GM23248 (cell line): Measurements from ENCODE around the gene MPZL3. TPM values are rescaled to one million over a fixed set of nuclear protein-coding genes. Genes with fewer than 3 reads are reported as not detected.

Experiments
- DNase-seq: peaks from one replicate; pipeline ENCODE4 v3.0.0-alpha.2; 2015
- H2AFZ ChIP-seq: fragments of 200-600 bp; sonication (generic); 2 replicates; pipeline ENCODE4 v1.6.1; 2016; ENCODE audit warnings: antibody characterized with exemption
- H3F3A ChIP-seq: fragments of 200-600 bp; sonication (generic); 2 replicates; pipeline ENCODE4 v1.6.1; 2016; ENCODE audit warnings: mild to moderate bottlenecking, antibody characterized with exemption, mixed run types; ENCODE audit not compliant: insufficient read depth
- H3K27ac ChIP-seq: fragments of 200-600 bp; sonication (generic); 2 replicates; pipeline ENCODE4 v1.5.1; 2016; ENCODE audit warnings: mild to moderate bottlenecking
- H3K27me3 ChIP-seq: fragments of 200-600 bp; sonication (generic); replicated peaks from 2 replicates; pipeline ENCODE4 v1.6.1; 2016; ENCODE audit warnings: mild to moderate bottlenecking; ENCODE audit not compliant: insufficient read depth
- H3K36me3 ChIP-seq: fragments of 200-600 bp; sonication (generic); 2 replicates; pipeline ENCODE4 v1.6.1; 2016; ENCODE audit warnings: low read depth, mild to moderate bottlenecking
- H3K4me1 ChIP-seq: fragments of 200-600 bp; sonication (generic); 2 replicates; pipeline ENCODE4 v1.6.1; 2016; ENCODE audit warnings: mild to moderate bottlenecking; ENCODE audit not compliant: insufficient read depth
- H3K4me2 ChIP-seq: fragments of 200-600 bp; sonication (generic); one replicate; pipeline ENCODE4 v1.6.1; 2016; ENCODE audit warnings: mild to moderate bottlenecking; ENCODE audit not compliant: unreplicated experiment
- H3K4me3 ChIP-seq: fragments of 200-600 bp; sonication (generic); 2 replicates; pipeline ENCODE4 v1.5.1; 2016; ENCODE audit warnings: mild to moderate bottlenecking
- H3K79me2 ChIP-seq: fragments of 200-600 bp; sonication (generic); 2 replicates; pipeline ENCODE4 v1.6.1; 2016; ENCODE audit warnings: mild to moderate bottlenecking; ENCODE audit not compliant: insufficient read depth
- H3K9ac ChIP-seq: fragments of 200-600 bp; sonication (generic); 2 replicates; pipeline ENCODE4 v1.6.1; 2016; ENCODE audit warnings: mild to moderate bottlenecking
- H3K9me2 ChIP-seq: fragments of 200-600 bp; sonication (generic); 2 replicates; pipeline ENCODE4 v1.6.1; 2016; ENCODE audit warnings: mixed run types, mild to moderate bottlenecking, moderate library complexity; ENCODE audit not compliant: insufficient read depth
- H3K9me3 ChIP-seq: fragments of 200-600 bp; sonication (generic); one replicate; pipeline ENCODE4 v1.6.1; 2017; ENCODE audit warnings: low read depth
- H4K20me1 ChIP-seq: fragments of 200-600 bp; sonication (generic); 2 replicates; pipeline ENCODE4 v1.6.0; 2016; ENCODE audit not compliant: insufficient read depth
- EZH2 ChIP-seq: fragments of 200-600 bp; sonication (generic); IDR thresholded peaks from 2 replicates; pipeline ENCODE4 v1.6.1; 2018; ENCODE audit warnings: antibody characterized with exemption, mild to moderate bottlenecking; ENCODE audit not compliant: insufficient read depth, poor library complexity, severe bottlenecking
- EZH2phosphoT487 ChIP-seq: fragments of 200-600 bp; sonication (generic); IDR thresholded peaks from 2 replicates; pipeline ENCODE4 v1.6.1; 2018; ENCODE audit warnings: antibody characterized with exemption, moderate library complexity, mild to moderate bottlenecking, low read depth; ENCODE audit not compliant: insufficient read depth
- WGBS, 2 experiments: methylation state at CpG; one replicate each; pipeline ENCODE4 v1.1.6; 2015 to 2017; ENCODE audit warnings: low lambda C conversion rate in 2 of 2, low coverage in 1 of 2; ENCODE audit errors: missing lambda C conversion rate in 2 of 2; 5-methylcytosine and 5-hydroxymethylcytosine counted together
- in situ Hi-C: fragments of 300-500 bp; cut with MboI; formaldehyde crosslinking; loops from 2 replicates; pipeline ENCODE4 v1.15.0; 2020
- polyA plus RNA-seq: library from polyadenylated mRNA; unstranded; fragments of >200 nt; fragmentation: Nextera tagmentation; extraction: Ambion mirVana; gene quantifications from 2 replicates; pipeline ENCODE4 v1.2.1, GENCODE V29; 2016
- total RNA-seq: library from RNA; depleted of rRNA; stranded (reverse); fragments of >200 nt; shearing (Covaris generic); gene quantifications from 2 replicates; pipeline ENCODE4 v1.2.3, GENCODE V29; 2014

MPZL3 gene
- total and polyA plus RNA-seq, 2 experiments from 2014 or later, result 0.78 to 1.3 TPM

GRCh38 chr11:118205606-118206378 is 46.4 kb downstream of the MPZL3 start:
- WGBS, 2 experiments, result 53 to 63% methylated on average over 9 of the region's 9 CpGs
- H3K4me3 ChIP-seq, result no peak overlapping the region
- 0 out of 2 replicates have a peak, but pooled peaks cover 5% of the 10 kb centered on the region for H3K4me1 ChIP-seq
- H3K9ac ChIP-seq, result no peak overlapping the region
- H3K4me2 ChIP-seq, result no peak overlapping the region
- in situ Hi-C loops, result no loop called here
- no peak for TF ChIP-seq EZH2phosphoT487
- no peak for TF ChIP-seq EZH2
- no peaks in the 10 kb centered on the region for H4K20me1 ChIP-seq
- no peak overlapping the region for H3K27ac ChIP-seq
- no peaks in the 10 kb centered on the region for H3K9me2 ChIP-seq
- no peak for DNase-seq
- no peaks in the 10 kb centered on the region for H3K9me3 ChIP-seq
- H3F3A ChIP-seq, result no peaks in the 10 kb centered on the region
- no peaks in the 10 kb centered on the region for H3K79me2 ChIP-seq
- no peaks in the 10 kb centered on the region for H3K36me3 ChIP-seq
- H2AFZ ChIP-seq, result no peak overlapping the region
- H3K27me3 ChIP-seq, result peaks cover 57% of the 10 kb centered on the region

- Histone ChIP-seq H3K27ac (no peak overlapping the region), H3K9ac (no peak overlapping the region), H2AFZ (no peak overlapping the region), H3K4me1 (no peaks in the 10 kb centered on the region), H3K79me2 (no peaks in the 10 kb centered on the region), H3K36me3 (no peaks in the 10 kb centered on the region), H3K27me3 (peaks cover 40% of the 10 kb centered on the region), H3K9me2 (no peaks in the 10 kb centered on the region), H3K9me3 (no peaks in the 10 kb centered on the region), H3K4me2 (no peak overlapping the region), H3F3A (no peaks in the 10 kb centered on the region), H3K4me3 (no peak overlapping the region), H4K20me1 (no peaks in the 10 kb centered on the region)
- 47 to 48% methylated on average over 5 to 7 of the region's 7 CpGs for WGBS, 2 experiments
- in situ Hi-C loops, result no loop called here
- TF ChIP-seq EZH2phosphoT487 (no peak), EZH2 (no peak)
- no peak for DNase-seq
These were observed 49.4 kb downstream of the MPZL3 start for GRCh38 chr11:118202599-118203422.

- Histone ChIP-seq H3K9me3 (no peaks in the 10 kb centered on the region), H3K27ac (no peak overlapping the region), H2AFZ (no peak overlapping the region), H3K9me2 (no peaks in the 10 kb centered on the region), H3F3A (no peaks in the 10 kb centered on the region), H3K36me3 (no peaks in the 10 kb centered on the region), H3K4me2 (no peak overlapping the region), H3K27me3 (peaks cover 41% of the 10 kb centered on the region), H3K4me1 (no peaks in the 10 kb centered on the region), H4K20me1 (no peaks in the 10 kb centered on the region), H3K79me2 (no peaks in the 10 kb centered on the region), H3K9ac (no peak overlapping the region), H3K4me3 (no peak overlapping the region)
- DNase-seq, result no peak
- WGBS, 2 experiments, result 23 to 41% methylated on average over 2 of the region's 2 CpGs
- TF ChIP-seq EZH2, result no peak
- no peak for TF ChIP-seq EZH2phosphoT487
- in situ Hi-C loops, result no loop called here
These were observed 50.2 kb downstream of the MPZL3 start for GRCh38 chr11:118201966-118202365.

- in situ Hi-C loops, result no loop called here
- Histone ChIP-seq H3K27me3 (peaks cover 39% of the 10 kb centered on the region), H3K4me1 (no peaks in the 10 kb centered on the region), H3K79me2 (no peaks in the 10 kb centered on the region), H3K4me3 (no peak overlapping the region), H4K20me1 (no peaks in the 10 kb centered on the region), H2AFZ (no peak overlapping the region), H3K4me2 (no peak overlapping the region), H3K9me2 (no peaks in the 10 kb centered on the region), H3K9ac (no peak overlapping the region), H3K9me3 (no peaks in the 10 kb centered on the region), H3K27ac (no peak overlapping the region), H3K36me3 (no peaks in the 10 kb centered on the region), H3F3A (no peaks in the 10 kb centered on the region)
- 65 to 66% methylated on average over 9 of the region's 9 CpGs for WGBS, 2 experiments
- TF ChIP-seq EZH2, result no peak
- no peak for TF ChIP-seq EZH2phosphoT487
- no peak for DNase-seq
These were observed 51.1 kb downstream of the MPZL3 start for GRCh38 chr11:118200901-118201680.
